ENCODE measurements around the gene CHRM5.

The CHRM5 gene

DNA sequence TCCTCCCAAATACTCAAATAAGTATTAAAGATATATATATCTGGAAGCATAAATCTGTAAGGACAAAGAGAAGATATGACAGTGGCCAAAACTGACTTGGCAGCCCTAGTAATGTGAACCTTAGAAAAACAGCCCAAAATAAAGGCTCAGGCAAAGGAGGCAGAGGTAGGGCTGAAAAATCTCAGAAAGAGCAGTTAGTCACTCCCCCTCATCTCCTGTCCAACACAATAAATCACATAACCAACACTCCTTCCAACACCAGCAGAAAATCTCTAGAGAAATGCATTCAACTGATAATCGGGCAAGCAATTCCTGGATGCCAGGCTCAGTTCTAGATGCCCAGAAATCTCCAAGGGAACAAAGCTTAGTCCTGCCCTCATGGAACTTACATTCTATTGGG is 22.1 kb upstream of the CHRM5 start:
- TF ChIP-seq, protein P1, sequence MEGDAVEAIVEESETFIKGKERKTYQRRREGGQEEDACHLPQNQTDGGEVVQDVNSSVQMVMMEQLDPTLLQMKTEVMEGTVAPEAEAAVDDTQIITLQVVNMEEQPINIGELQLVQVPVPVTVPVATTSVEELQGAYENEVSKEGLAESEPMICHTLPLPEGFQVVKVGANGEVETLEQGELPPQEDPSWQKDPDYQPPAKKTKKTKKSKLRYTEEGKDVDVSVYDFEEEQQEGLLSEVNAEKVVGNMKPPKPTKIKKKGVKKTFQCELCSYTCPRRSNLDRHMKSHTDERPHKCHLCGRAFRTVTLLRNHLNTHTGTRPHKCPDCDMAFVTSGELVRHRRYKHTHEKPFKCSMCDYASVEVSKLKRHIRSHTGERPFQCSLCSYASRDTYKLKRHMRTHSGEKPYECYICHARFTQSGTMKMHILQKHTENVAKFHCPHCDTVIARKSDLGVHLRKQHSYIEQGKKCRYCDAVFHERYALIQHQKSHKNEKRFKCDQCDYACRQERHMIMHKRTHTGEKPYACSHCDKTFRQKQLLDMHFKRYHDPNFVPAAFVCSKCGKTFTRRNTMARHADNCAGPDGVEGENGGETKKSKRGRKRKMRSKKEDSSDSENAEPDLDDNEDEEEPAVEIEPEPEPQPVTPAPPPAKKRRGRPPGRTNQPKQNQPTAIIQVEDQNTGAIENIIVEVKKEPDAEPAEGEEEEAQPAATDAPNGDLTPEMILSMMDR (conservative IDR thresholded peaks at IDR 0.05) = no peak
- TF ChIP-seq ZFX (IDR thresholded peaks at IDR 0.05) = no peak
- no peak overlapping the region for H3K27ac ChIP-seq

DNA sequence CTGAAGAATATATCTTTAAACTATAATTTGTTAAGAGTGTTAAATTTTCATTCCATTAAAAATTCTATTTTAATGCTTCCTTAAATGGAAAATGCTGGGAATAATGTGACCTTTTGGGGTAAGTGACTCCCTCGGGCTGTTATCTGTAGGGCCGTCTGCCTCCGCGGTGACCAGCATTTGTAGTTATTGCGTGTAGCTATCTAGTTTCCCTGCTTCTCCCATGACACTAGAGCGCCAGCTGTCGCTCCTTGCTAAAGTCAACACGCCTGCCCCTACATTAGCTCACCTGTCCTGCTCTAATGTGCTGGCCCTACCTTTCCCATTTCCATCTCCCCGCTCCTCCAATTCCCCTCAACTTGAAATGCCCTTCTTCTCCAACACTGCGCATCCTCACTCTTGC is 12.4 kb upstream of the CHRM5 start:
- TF ChIP-seq ZFX (IDR thresholded peaks at IDR 0.05) = no peak
- TF ChIP-seq, protein P1 (conservative IDR thresholded peaks at IDR 0.05) = no peak
- no peak overlapping the region for H3K27ac ChIP-seq

DNA sequence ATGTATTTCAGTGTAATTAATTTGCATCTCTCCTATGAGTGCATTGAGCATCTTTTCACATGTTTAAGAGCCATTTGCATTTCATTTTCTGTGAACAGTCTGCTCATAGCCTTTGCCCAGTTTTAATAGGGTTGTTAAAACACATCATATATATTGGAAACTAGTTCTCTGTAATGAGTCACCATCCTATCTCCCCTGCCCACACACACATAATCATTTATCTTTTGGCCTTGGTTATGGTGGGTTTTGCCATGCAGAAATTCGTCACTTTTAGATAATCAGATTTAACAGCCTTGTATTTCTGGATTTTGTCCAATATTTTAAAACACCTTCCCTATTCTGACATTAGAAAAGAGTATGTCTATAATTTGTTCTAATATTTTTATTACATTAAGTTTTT is 11.9 kb upstream of the CHRM5 start:
- no peak overlapping the region for H3K27ac ChIP-seq
- no peak for TF ChIP-seq ZFX (IDR thresholded peaks at IDR 0.05)
- TF ChIP-seq, protein P1 (conservative IDR thresholded peaks at IDR 0.05) = no peak

DNA sequence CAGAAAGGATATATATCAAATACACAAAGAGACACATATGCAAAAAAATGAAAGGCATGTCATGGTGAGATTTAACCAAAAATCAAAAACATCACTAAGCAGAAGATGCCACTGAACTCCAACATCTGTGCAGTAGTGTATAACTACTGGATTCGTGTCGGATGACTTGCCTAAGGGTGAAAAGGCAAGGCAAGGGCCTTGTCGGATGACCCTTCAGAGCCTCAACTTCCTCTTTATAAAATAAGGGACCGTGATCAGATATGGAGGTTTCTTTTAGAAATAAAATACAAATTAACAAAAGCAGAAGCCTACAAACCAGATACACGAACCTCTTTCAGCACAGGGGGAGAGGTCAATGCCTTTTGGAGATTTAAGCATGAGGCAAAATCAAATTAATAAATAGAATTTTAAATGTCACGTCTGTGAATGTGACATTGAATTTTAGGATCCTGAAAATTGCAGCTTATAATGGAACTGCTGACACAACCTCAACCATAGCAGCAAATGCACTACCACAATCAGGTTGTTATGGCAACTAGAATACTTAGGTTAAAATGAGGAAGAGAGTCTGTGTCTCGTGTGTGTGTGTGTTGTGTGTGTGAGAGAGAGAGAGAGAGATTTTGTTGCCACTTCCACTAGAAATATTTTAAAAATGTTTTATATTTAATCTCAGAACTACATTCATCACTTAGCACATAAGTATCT is 8.3 kb upstream of the CHRM5 start:
- TF ChIP-seq ZFX (IDR thresholded peaks at IDR 0.05) = no peak
- TF ChIP-seq, protein P1 (conservative IDR thresholded peaks at IDR 0.05) = no peak
- no peak overlapping the region for H3K27ac ChIP-seq

DNA sequence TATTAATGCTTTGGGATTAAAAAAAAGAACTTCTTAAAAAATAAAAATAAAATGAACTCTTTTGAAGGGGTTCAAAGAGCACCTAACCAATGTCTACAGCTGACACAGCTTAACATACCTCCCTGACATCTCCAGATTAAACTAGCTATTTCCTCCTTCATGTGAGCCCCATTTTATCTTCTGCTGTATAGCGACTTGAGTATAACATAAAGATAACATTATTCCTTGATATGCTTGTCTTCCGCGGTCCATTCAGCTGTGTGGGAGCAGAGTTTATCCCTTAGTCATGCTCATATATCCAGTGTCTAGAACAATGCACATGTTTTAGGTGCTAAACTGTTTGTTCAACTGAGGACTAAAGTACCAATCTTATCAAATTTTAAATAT is 7.8 kb upstream of the CHRM5 start:
- H3K27ac ChIP-seq = no peak overlapping the region
- TF ChIP-seq, protein P1 (conservative IDR thresholded peaks at IDR 0.05) = no peak
- no peak for TF ChIP-seq ZFX (IDR thresholded peaks at IDR 0.05)

DNA sequence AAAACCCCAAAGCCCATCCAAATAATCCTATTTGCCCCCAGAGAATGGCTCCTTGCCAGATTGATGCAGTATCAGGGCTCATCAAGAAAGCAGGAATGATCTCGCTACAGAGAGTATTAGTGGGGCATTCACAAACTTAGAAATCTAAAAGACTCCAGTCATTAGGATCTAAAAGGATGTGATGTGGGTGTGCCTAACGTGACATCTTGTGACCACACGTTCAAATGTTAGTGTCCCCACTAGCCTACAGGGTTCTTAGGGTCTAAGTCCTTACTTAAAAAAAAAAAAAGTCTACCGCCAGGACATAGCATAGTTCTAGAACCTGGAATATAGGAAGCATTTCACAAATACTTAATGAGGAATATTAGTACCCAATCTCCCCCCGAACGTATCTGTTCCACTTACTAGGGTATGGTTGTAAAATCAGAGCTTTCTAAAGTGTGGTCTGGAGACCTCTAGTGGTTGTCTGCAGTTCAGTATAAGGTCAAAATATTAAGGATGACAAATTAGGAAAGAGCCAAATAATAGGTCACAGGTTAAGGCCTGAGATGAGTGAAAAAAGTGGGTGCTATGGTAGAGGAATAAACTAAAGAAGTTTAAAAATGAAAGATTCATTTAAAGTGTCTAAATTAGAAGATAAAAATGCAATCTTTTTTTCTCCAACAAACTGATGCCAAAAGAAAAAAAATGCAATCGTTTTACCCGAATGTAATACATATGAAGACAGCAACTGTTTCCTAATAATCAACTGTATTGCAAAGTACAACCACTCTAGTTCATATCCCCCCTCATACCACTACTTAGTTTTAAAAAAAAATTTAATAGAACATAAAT is 4.2 kb upstream of the CHRM5 start:
- no peak for TF ChIP-seq ZFX (IDR thresholded peaks at IDR 0.05)
- TF ChIP-seq, protein P1 (conservative IDR thresholded peaks at IDR 0.05) = peak; percentile 89
- no peak overlapping the region for H3K27ac ChIP-seq

DNA sequence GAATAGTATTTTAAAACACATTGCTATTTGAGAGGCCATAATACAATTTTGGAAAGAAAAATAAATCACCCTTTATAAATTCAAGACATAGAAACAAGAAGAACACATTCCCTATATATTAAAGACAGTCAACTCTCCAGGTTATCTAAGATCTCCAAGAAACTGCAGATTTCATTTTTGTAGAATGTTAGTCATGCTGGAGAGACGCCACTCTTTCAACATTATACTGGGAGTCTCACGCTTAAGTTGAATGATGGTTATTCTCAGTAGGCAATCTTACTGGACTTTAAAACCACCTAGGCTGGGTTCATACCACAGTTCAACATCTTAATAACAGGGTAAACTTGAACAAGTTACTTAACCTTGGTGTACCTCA is 3.6 kb upstream of the CHRM5 start:
- no peak for TF ChIP-seq ZFX (IDR thresholded peaks at IDR 0.05)
- TF ChIP-seq, protein P1 (conservative IDR thresholded peaks at IDR 0.05) = no peak
- H3K27ac ChIP-seq = no peak overlapping the region
